ENCODE results near the gene CPNE9.

CPNE9 gene

GRCh38 chr3:9675736-9676290 lies 27.8 kb upstream of the CPNE9 start:
- no peak overlapping the region for H3K4me2 ChIP-seq (ENCODE audit: low read length)
- TF ChIP-seq CTCF (IDR thresholded peaks at IDR 0.05; ENCODE audit: low read length): no peak
- no peak for TF ChIP-seq EZH2 (IDR thresholded peaks at IDR 0.05; ENCODE audit: borderline replicate concordance, low read length)
- no peak overlapping the region for H3K9ac ChIP-seq (ENCODE audit: low read length)
- no peak overlapping the region for H3K27ac ChIP-seq (ENCODE audit: low read depth, low read length, poor library complexity, severe bottlenecking)
- H2AFZ ChIP-seq (ENCODE audit: low read length): no peak overlapping the region
- H3K79me2 ChIP-seq (ENCODE audit: insufficient read depth, low read length): no peaks in the 10 kb centered on the region
- H3K9me3 ChIP-seq (ENCODE audit: low read length): no peaks in the 10 kb centered on the region
- no peak overlapping the region for H3K4me3 ChIP-seq (ENCODE audit: low read depth, low read length, poor library complexity, severe bottlenecking)
- peaks cover 87% of the 10 kb centered on the region for H3K36me3 ChIP-seq (ENCODE audit: insufficient read depth, low read length)
- H4K20me1 ChIP-seq (ENCODE audit: insufficient read depth, low read length): no peaks in the 10 kb centered on the region
- no peaks in the 10 kb centered on the region for H3K27me3 ChIP-seq (ENCODE audit: insufficient read depth, low read length)
- H3F3A ChIP-seq (ENCODE audit: insufficient read depth, low read length): no peaks in the 10 kb centered on the region
- H3K4me1 ChIP-seq (ENCODE audit: insufficient read depth, low read length, severe bottlenecking): no peaks in the 10 kb centered on the region
- no peaks in the 10 kb centered on the region for H3K9me2 ChIP-seq (ENCODE audit: low read depth, low read length)

GRCh38 chr3:9676785-9677184 lies 26.8 kb upstream of the CPNE9 start:
- Histone ChIP-seq H3K79me2 (ENCODE audit: insufficient read depth, low read length) (no peaks in the 10 kb centered on the region), H3K4me3 (ENCODE audit: low read depth, low read length, poor library complexity, severe bottlenecking) (no peak overlapping the region), H3K27ac (ENCODE audit: low read depth, low read length, poor library complexity, severe bottlenecking) (no peak overlapping the region), H3K4me2 (ENCODE audit: low read length) (no peak overlapping the region), H3K4me1 (ENCODE audit: insufficient read depth, low read length, severe bottlenecking) (no peaks in the 10 kb centered on the region), H3K9me2 (ENCODE audit: low read depth, low read length) (no peaks in the 10 kb centered on the region), H3K9me3 (ENCODE audit: low read length) (no peaks in the 10 kb centered on the region), H3K27me3 (ENCODE audit: insufficient read depth, low read length) (no peaks in the 10 kb centered on the region), H4K20me1 (ENCODE audit: insufficient read depth, low read length) (no peaks in the 10 kb centered on the region), H3K9ac (ENCODE audit: low read length) (no peak overlapping the region), H2AFZ (ENCODE audit: low read length) (no peak overlapping the region), H3K36me3 (ENCODE audit: insufficient read depth, low read length) (peaks cover 86% of the 10 kb centered on the region), H3F3A (ENCODE audit: insufficient read depth, low read length) (no peaks in the 10 kb centered on the region)
- TF ChIP-seq EZH2 (IDR thresholded peaks at IDR 0.05; ENCODE audit: borderline replicate concordance, low read length) (no peak), CTCF (IDR thresholded peaks at IDR 0.05; ENCODE audit: low read length) (no peak)

GRCh38 chr3:9678493-9678892 lies 25.1 kb upstream of the CPNE9 start:
- Histone ChIP-seq H3K9me3 (ENCODE audit: low read length) (no peaks in the 10 kb centered on the region), H3K27me3 (ENCODE audit: insufficient read depth, low read length) (no peaks in the 10 kb centered on the region), H3K27ac (ENCODE audit: low read depth, low read length, poor library complexity, severe bottlenecking) (no peak overlapping the region), H2AFZ (ENCODE audit: low read length) (no peak overlapping the region), H3K9ac (ENCODE audit: low read length) (no peak overlapping the region), H4K20me1 (ENCODE audit: insufficient read depth, low read length) (no peaks in the 10 kb centered on the region), H3F3A (ENCODE audit: insufficient read depth, low read length) (no peaks in the 10 kb centered on the region), H3K4me2 (ENCODE audit: low read length) (no peak overlapping the region), H3K4me3 (ENCODE audit: low read depth, low read length, poor library complexity, severe bottlenecking) (no peak overlapping the region), H3K9me2 (ENCODE audit: low read depth, low read length) (no peaks in the 10 kb centered on the region), H3K4me1 (ENCODE audit: insufficient read depth, low read length, severe bottlenecking) (no peaks in the 10 kb centered on the region), H3K36me3 (ENCODE audit: insufficient read depth, low read length) (peaks cover 75% of the 10 kb centered on the region), H3K79me2 (ENCODE audit: insufficient read depth, low read length) (no peaks in the 10 kb centered on the region)
- TF ChIP-seq EZH2 (IDR thresholded peaks at IDR 0.05; ENCODE audit: borderline replicate concordance, low read length): no peak
- no peak for TF ChIP-seq CTCF (IDR thresholded peaks at IDR 0.05; ENCODE audit: low read length)
